HG03045 (cell line): ENCODE results near the gene ETV1.

Experiments
- ATAC-seq: cut with Tn5 transposase; IDR thresholded peaks from one replicate; pipeline ENCODE4 v1.9.1; 2021; ENCODE audit warnings: mild to moderate bottlenecking, moderate library complexity; ENCODE audit not compliant: unreplicated experiment

The ETV1 gene

GRCh38 chr7:13987395-13987794, 2.1 kb downstream of the ETV1 start:
- no peak for ATAC-seq

- ATAC-seq: no peak
Observed at GRCh38 chr7:13986208-13986607, 3.3 kb downstream of the ETV1 start.

- no peak for ATAC-seq
Observed at GRCh38 chr7:13984831-13985685, 4.4 kb downstream of the ETV1 start.

GRCh38 chr7:13984061-13984460, 5.4 kb downstream of the ETV1 start:
- ATAC-seq: no peak

- ATAC-seq: no peak
Observed at GRCh38 chr7:13982940-13983677, 6.4 kb downstream of the ETV1 start.

- ATAC-seq: no peak
Observed at GRCh38 chr7:13981070-13981469, 8.4 kb downstream of the ETV1 start.

GRCh38 chr7:13980474-13980873, 9.0 kb downstream of the ETV1 start:
- ATAC-seq: no peak

GRCh38 chr7:13979671-13980435, 9.6 kb downstream of the ETV1 start:
- no peak for ATAC-seq

- ATAC-seq: no peak
Observed at GRCh38 chr7:13976594-13976993, 12.9 kb downstream of the ETV1 start.

- ATAC-seq: no peak
Observed at GRCh38 chr7:13965077-13965476, 24.4 kb downstream of the ETV1 start.

- ATAC-seq: no peak
Observed at GRCh38 chr7:13963925-13964324, 25.5 kb downstream of the ETV1 start.

GRCh38 chr7:13955494-13955893, 34.0 kb downstream of the ETV1 start:
- ATAC-seq: no peak

- no peak for ATAC-seq
Observed at GRCh38 chr7:13953368-13953767, 36.1 kb downstream of the ETV1 start.

GRCh38 chr7:13952921-13953320, 36.5 kb downstream of the ETV1 start:
- no peak for ATAC-seq

GRCh38 chr7:13949939-13950338, 39.5 kb downstream of the ETV1 start:
- no peak for ATAC-seq

GRCh38 chr7:13949445-13949844, 40.0 kb downstream of the ETV1 start:
- no peak for ATAC-seq

GRCh38 chr7:13948019-13948801, 41.3 kb downstream of the ETV1 start:
- no peak for ATAC-seq

- ATAC-seq: no peak
Observed at GRCh38 chr7:13947535-13947934, 41.9 kb downstream of the ETV1 start.

- no peak for ATAC-seq
Observed at GRCh38 chr7:13946181-13946580, 43.3 kb downstream of the ETV1 start.

GRCh38 chr7:13945670-13946069, 43.8 kb downstream of the ETV1 start:
- ATAC-seq: no peak

- ATAC-seq: no peak
Observed at GRCh38 chr7:13933536-13933935, 55.9 kb downstream of the ETV1 start.
